Measurements from ENCODE around the gene SELENON. TPM values are rescaled to one million over a fixed set of nuclear protein-coding genes. Genes with fewer than 3 reads are reported as not detected.

The SELENON gene
- total and polyA plus RNA-seq, 9 of the 15 experiments (the other 6 are each of a cell fraction or from before 2014, with no cell fraction given): 0.43 to 26.7 (median 7.0) TPM

- no peak for TF ChIP-seq CHD7 (IDR thresholded peaks at IDR 0.05; ENCODE audit: low read depth, low read length)
- peak in 1 of 2 experiments; percentile 75; a peak in 2 of 4 replicates for TF ChIP-seq ZNF639 (CRISPR knock-in tag; conservative IDR thresholded peaks at IDR 0.05 in 1 of 2, IDR thresholded peaks at IDR 0.05 in 1 of 2)
- no peak for TF ChIP-seq CBX2 (IDR thresholded peaks at IDR 0.05; ENCODE audit: insufficient read depth, low read length, poor library complexity, severe bottlenecking)
- no peak for TF ChIP-seq JUNB (CRISPR knock-in tag; conservative IDR thresholded peaks at IDR 0.05)
- TF ChIP-seq ZNF609 (CRISPR knock-in tag; IDR thresholded peaks at IDR 0.05; ENCODE audit: borderline replicate concordance): no peak
These were observed 61.6 kb downstream of the SELENON start (continued) for GRCh38 chr1:25861316-25862286.

Measured in K562 (cell line).